Trophoblast cell (in vitro differentiated cells and primary cell): Measurements from ENCODE around the gene CRIM1.

Experiments
- DNase-seq, 2 donors: peaks; one replicate each; pipeline ENCODE4 v3.0.0-alpha.2; 2016
- H2AFZ ChIP-seq: 2 replicates; pipeline ENCODE4 v1.6.1; 2013; ENCODE audit warnings: low read length, moderate library complexity, mild to moderate bottlenecking; ENCODE audit not compliant: insufficient read depth, poor library complexity
- H2AK5ac ChIP-seq: 2 replicates; pipeline ENCODE4 v1.6.1; 2013; ENCODE audit warnings: mild to moderate bottlenecking, low read length
- H2BK120ac ChIP-seq: 2 replicates; pipeline ENCODE4 v1.6.1; 2013; ENCODE audit warnings: low read length, mild to moderate bottlenecking, moderate library complexity; ENCODE audit not compliant: insufficient read depth, poor library complexity
- H2BK12ac ChIP-seq: 2 replicates; pipeline ENCODE4 v1.6.1; 2013; ENCODE audit warnings: mild to moderate bottlenecking, low read length, moderate library complexity
- H2BK5ac ChIP-seq: 2 replicates; pipeline ENCODE4 v1.6.1; 2013; ENCODE audit warnings: low read length, low read depth, moderate library complexity, mild to moderate bottlenecking; ENCODE audit not compliant: poor library complexity
- H3K14ac ChIP-seq: 2 replicates; pipeline ENCODE4 v1.6.1; 2013; ENCODE audit warnings: mild to moderate bottlenecking, low read length
- H3K18ac ChIP-seq: 2 replicates; pipeline ENCODE4 v1.6.1; 2013; ENCODE audit warnings: mild to moderate bottlenecking, low read length
- H3K23ac ChIP-seq: 2 replicates; pipeline ENCODE4 v1.6.1; 2013; ENCODE audit warnings: low read length
- H3K27ac ChIP-seq: 2 replicates; pipeline ENCODE4 v1.5.1; 2013; ENCODE audit warnings: low read depth, mild to moderate bottlenecking, inconsistent platforms, low read length, moderate library complexity
- H3K27me3 ChIP-seq: 2 replicates; pipeline ENCODE4 v1.6.1; 2013; ENCODE audit warnings: inconsistent platforms, mild to moderate bottlenecking, low read length, moderate library complexity; ENCODE audit not compliant: insufficient read depth
- H3K36me3 ChIP-seq, 2 experiments: 1 replicate in 1 of 2; 2 replicates in 1 of 2; pipeline ENCODE4 v1.6.1; 2013; ENCODE audit warnings: low read length in 2 of 2, mild to moderate bottlenecking in 2 of 2, moderate library complexity in 1 of 2; ENCODE audit not compliant: insufficient read depth in 2 of 2, control insufficient read depth in 1 of 2
- H3K4ac ChIP-seq: 2 replicates; pipeline ENCODE4 v1.6.1; 2013; ENCODE audit warnings: low read depth, mild to moderate bottlenecking, low read length, moderate library complexity
- H3K4me1 ChIP-seq, 2 experiments: 1 replicate in 1 of 2; 2 replicates in 1 of 2; pipeline ENCODE4 v1.6.1; 2013; ENCODE audit warnings: low read length in 2 of 2, mild to moderate bottlenecking in 2 of 2, moderate library complexity in 1 of 2; ENCODE audit not compliant: insufficient read depth in 2 of 2, control insufficient read depth in 1 of 2
- H3K4me2 ChIP-seq: 2 replicates; pipeline ENCODE4 v1.6.1; 2013; ENCODE audit warnings: inconsistent platforms, mild to moderate bottlenecking, low read length, moderate library complexity
- H3K4me3 ChIP-seq: 2 replicates; pipeline ENCODE4 v1.5.1; 2013; ENCODE audit warnings: mild to moderate bottlenecking, low read depth, low read length, inconsistent platforms
- H3K79me1 ChIP-seq: one replicate; pipeline ENCODE4 v1.6.1; 2013; ENCODE audit warnings: low read length
- H3K79me2 ChIP-seq: 2 replicates; pipeline ENCODE4 v1.6.1; 2013; ENCODE audit warnings: low read length, mild to moderate bottlenecking; ENCODE audit not compliant: control insufficient read depth, insufficient read depth, poor library complexity
- H3K9ac ChIP-seq: 2 replicates; pipeline ENCODE4 v1.6.1; 2013; ENCODE audit warnings: mild to moderate bottlenecking, low read length
- H3K9me3 ChIP-seq: 2 replicates; pipeline ENCODE4 v1.6.1; 2013; ENCODE audit warnings: low read depth, mild to moderate bottlenecking, control low read depth, inconsistent platforms, low read length; ENCODE audit not compliant: insufficient read depth
- H4K12ac ChIP-seq: 2 replicates; pipeline ENCODE4 v1.6.1; 2013; ENCODE audit warnings: low read depth, mild to moderate bottlenecking, low read length, moderate library complexity
- H4K8ac ChIP-seq: 2 replicates; pipeline ENCODE4 v1.6.1; 2013; ENCODE audit warnings: low read depth, mild to moderate bottlenecking, low read length, moderate library complexity
- H4K91ac ChIP-seq: one replicate; pipeline ENCODE4 v1.6.1; 2013; ENCODE audit warnings: low read depth, mild to moderate bottlenecking, low read length, moderate library complexity
- WGBS: extraction: QIAGEN DNeasy Blood & Tissue Kit; methylation state at CpG from one replicate; pipeline ENCODE4 v1.1.7; 2013; ENCODE audit warnings: missing lambda C conversion rate; ENCODE audit not compliant: insufficient read length, insufficient coverage; ENCODE audit errors: extremely low coverage; 5-methylcytosine and 5-hydroxymethylcytosine counted together

Gene CRIM1

DNA sequence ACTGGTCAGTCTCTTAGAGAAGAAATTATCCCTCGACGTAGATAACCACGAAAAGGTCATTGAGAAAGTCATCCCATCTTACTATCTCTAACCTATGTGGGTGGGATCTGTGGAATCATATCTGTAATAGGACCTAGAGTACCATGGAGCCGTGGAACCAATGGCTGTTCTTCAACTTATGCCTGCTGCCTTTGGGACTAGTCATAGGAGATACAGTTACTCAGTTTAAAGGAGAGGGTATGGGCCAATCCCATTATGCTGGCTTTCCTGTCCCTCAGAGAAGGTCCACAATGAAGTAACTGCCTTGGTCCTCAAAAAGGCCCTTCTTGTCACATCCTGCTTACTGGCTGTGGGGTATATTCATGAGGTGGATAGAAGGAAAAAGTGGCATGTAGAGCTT is 164.9 kb downstream of the CRIM1 start:
- no peak overlapping the region for H4K12ac ChIP-seq
- no peak overlapping the region for H3K4me3 ChIP-seq
- H3K14ac ChIP-seq: no peak overlapping the region
- H4K91ac ChIP-seq: no peak overlapping the region
- no peak overlapping the region for H3K9ac ChIP-seq
- no peak overlapping the region for H2AFZ ChIP-seq
- no peak overlapping the region for H2BK5ac ChIP-seq
- H3K23ac ChIP-seq: no peak overlapping the region
- H3K27ac ChIP-seq: no peak overlapping the region
- H3K9me3 ChIP-seq: peaks cover 1% of the 10 kb centered on the region
- H3K27me3 ChIP-seq: no peaks in the 10 kb centered on the region
- H2AK5ac ChIP-seq: no peak overlapping the region
- H3K36me3 ChIP-seq: peaks cover 15 to 37% of the 10 kb centered on the region in 2 experiments
- no peak overlapping the region for H4K8ac ChIP-seq
- no peak overlapping the region for H3K18ac ChIP-seq
- H3K79me2 ChIP-seq: no peaks in the 10 kb centered on the region
- H2BK120ac ChIP-seq: no peak overlapping the region
- no peak overlapping the region for H3K4me2 ChIP-seq
- H3K79me1 ChIP-seq: no peaks in the 10 kb centered on the region
- no CpG with 5 or more reads among the region's 4 CpGs for WGBS
- H3K4me1 ChIP-seq: peaks cover 0 to 3% of the 10 kb centered on the region in 2 experiments
- no peak overlapping the region for H2BK12ac ChIP-seq
- DNase-seq: no peak
- no peak overlapping the region for H3K4ac ChIP-seq

DNA sequence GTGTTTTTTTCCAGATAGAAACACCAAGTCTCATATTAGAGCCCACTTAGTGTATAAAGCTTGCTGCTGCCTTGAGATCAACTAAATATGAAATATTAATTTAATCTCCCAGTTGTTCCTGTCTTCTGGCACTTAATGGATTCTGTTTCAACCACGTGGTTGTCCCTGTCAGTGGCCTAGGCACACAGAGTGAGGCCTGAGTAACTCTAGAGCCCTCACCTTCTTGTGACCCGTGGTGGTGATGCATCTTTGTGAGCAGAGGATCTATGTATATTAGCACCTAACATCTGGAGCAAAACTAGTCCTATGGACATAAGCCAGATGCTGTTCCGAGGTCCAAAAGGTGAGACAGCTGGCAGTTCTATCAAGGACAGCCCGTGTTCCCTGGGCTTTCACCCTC is 167.6 kb downstream of the CRIM1 start:
- H3K4me3 ChIP-seq: no peak overlapping the region
- H3K4me2 ChIP-seq: no peak overlapping the region
- H2BK120ac ChIP-seq: no peak overlapping the region
- H3K27me3 ChIP-seq: no peaks in the 10 kb centered on the region
- no peak overlapping the region for H4K12ac ChIP-seq
- H3K27ac ChIP-seq: no peak overlapping the region
- H2AFZ ChIP-seq: no peak overlapping the region
- H3K4ac ChIP-seq: no peak overlapping the region
- H2BK5ac ChIP-seq: no peak overlapping the region
- no peak for DNase-seq
- no peaks in the 10 kb centered on the region for H3K9me3 ChIP-seq
- no peaks in the 10 kb centered on the region for H3K79me1 ChIP-seq
- no peak overlapping the region for H4K91ac ChIP-seq
- no peak overlapping the region for H3K14ac ChIP-seq
- H3K23ac ChIP-seq: no peak overlapping the region
- no peaks in the 10 kb centered on the region for H3K4me1 ChIP-seq
- H3K9ac ChIP-seq: no peak overlapping the region
- no peak overlapping the region for H2AK5ac ChIP-seq
- H3K36me3 ChIP-seq: peaks cover 10 to 32% of the 10 kb centered on the region in 2 experiments
- no CpG with 5 or more reads among the region's 4 CpGs for WGBS
- H3K79me2 ChIP-seq: no peaks in the 10 kb centered on the region
- H3K18ac ChIP-seq: no peak overlapping the region
- H2BK12ac ChIP-seq: no peak overlapping the region
- H4K8ac ChIP-seq: no peak overlapping the region

DNA sequence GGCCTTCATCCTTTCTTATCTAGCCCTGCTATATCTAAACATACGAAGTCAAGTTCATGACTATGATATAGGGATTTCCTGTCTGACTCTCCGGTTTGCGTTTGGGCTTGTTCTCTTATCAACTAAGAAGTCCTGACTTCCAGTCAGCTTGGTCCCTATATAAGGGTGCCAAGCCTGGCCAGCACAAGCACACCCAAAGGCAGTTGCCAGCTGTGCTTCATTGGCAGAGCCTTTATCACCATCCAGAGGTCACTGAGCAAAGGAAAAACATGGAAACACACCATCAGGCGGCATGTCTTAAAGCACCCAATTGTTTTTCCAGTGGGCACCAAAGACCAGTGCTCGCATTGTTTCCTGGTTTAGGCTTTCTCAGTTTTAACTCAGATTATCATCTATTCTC is 169.7 kb downstream of the CRIM1 start:
- Histone ChIP-seq H4K8ac (no peak overlapping the region), H3K9me3 (no peaks in the 10 kb centered on the region), H3K27me3 (no peaks in the 10 kb centered on the region), H3K4me3 (no peak overlapping the region), H2BK12ac (no peak overlapping the region), H2BK120ac (no peak overlapping the region), H4K91ac (no peak overlapping the region), H2BK5ac (no peak overlapping the region), H3K23ac (no peak overlapping the region), H3K18ac (no peak overlapping the region), H3K4me2 (no peak overlapping the region), H3K4me1 (no peaks in the 10 kb centered on the region), H3K14ac (no peak overlapping the region), H4K12ac (no peak overlapping the region), H3K27ac (no peak overlapping the region), H2AK5ac (no peak overlapping the region), H2AFZ (no peak overlapping the region), H3K79me2 (no peaks in the 10 kb centered on the region), H3K79me1 (no peaks in the 10 kb centered on the region), H3K9ac (no peak overlapping the region), H3K36me3 (peaks cover 8 to 27% of the 10 kb centered on the region in 2 experiments), H3K4ac (no peak overlapping the region)
- WGBS: no CpG with 5 or more reads among the region's 5 CpGs
- no peak for DNase-seq

DNA sequence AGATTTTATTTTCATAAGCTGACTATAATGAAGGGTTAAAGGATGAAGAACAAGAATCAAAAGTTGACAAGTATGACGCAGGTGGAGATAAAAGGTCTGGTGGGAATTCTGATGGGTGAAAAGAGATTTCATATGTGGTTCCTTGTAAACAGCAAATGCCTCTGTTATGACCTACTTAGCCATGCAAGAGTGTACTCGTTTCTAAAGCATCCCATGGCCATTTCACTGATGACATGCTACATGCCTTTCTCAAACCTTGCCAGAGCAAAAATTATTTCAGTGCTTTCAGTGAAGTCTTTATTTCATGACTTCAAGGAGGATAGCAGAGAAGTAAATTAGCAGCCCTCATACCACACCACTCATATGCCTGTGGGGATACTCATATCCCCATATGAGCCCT is 170.6 kb downstream of the CRIM1 start:
- Histone ChIP-seq H2BK12ac (no peak overlapping the region), H3K4me3 (no peak overlapping the region), H3K23ac (no peak overlapping the region), H2BK5ac (no peak overlapping the region), H3K79me1 (no peaks in the 10 kb centered on the region), H4K91ac (no peak overlapping the region), H3K14ac (no peak overlapping the region), H4K8ac (no peak overlapping the region), H3K27me3 (no peaks in the 10 kb centered on the region), H2AK5ac (no peak overlapping the region), H2AFZ (no peak overlapping the region), H3K79me2 (no peaks in the 10 kb centered on the region), H3K36me3 (peaks cover 11 to 27% of the 10 kb centered on the region in 2 experiments), H2BK120ac (no peak overlapping the region), H3K27ac (no peak overlapping the region), H3K4me2 (no peak overlapping the region), H4K12ac (no peak overlapping the region), H3K18ac (no peak overlapping the region), H3K4ac (no peak overlapping the region), H3K9ac (no peak overlapping the region), H3K4me1 (no peaks in the 10 kb centered on the region), H3K9me3 (no peaks in the 10 kb centered on the region)
- DNase-seq: no peak
- WGBS: no CpG with 5 or more reads among the region's 2 CpGs
